Esophagus squamous epithelium (tissue), 5 donors: ENCODE results near the gene AIDA. TPM values are rescaled to one million over a fixed set of nuclear protein-coding genes. Genes with fewer than 3 reads are reported as not detected.

Experiments
- DNase-seq: peaks from one replicate; lab custom pipeline; 2025; lab: John Stamatoyannopoulos, UW
- H3K27ac ChIP-seq, 4 donors: fragments of 200-600 bp; sonication (generic); one replicate each; pipeline ENCODE4 v1.5.1; 2016 to 2019; ENCODE audit warnings: mild to moderate bottlenecking in 1 of 4
- H3K27me3 ChIP-seq, 4 donors: fragments of 200-600 bp; sonication (generic); 1 replicate in 3 of 4; 2 replicates in 1 of 4; pipeline versions ENCODE4 v1.5.1 to v1.6.0; 2017 to 2021; ENCODE audit warnings: antibody characterized with exemption in 1 of 4
- H3K36me3 ChIP-seq, 3 donors: fragments of 200-600 bp; sonication (generic); one replicate each; pipeline ENCODE4 v1.5.1; 2016 to 2019
- H3K4me1 ChIP-seq, 3 donors: fragments of 200-600 bp; sonication (generic); one replicate each; pipeline ENCODE4 v1.5.1; 2017 to 2019
- H3K4me3 ChIP-seq, 4 donors: fragments of 200-600 bp; sonication (generic); 1 replicate in 3 of 4; 2 replicates in 1 of 4; pipeline ENCODE4 v1.5.1; 2016 to 2019; ENCODE audit warnings: mild to moderate bottlenecking in 2 of 4, moderate library complexity in 1 of 4
- H3K9me3 ChIP-seq, 3 donors: fragments of 200-600 bp; sonication (generic); one replicate each; pipeline ENCODE4 v1.5.1; 2016 to 2019
- CTCF ChIP-seq, 6 experiments: fragments of 450-650 bp in 4 of 6; fragments of 200-600 bp in 2 of 6; sonication (generic) in 2 of 6; IDR thresholded peaks; one replicate each; pipeline ENCODE4 v1.5.1; 2016 to 2019; ENCODE audit warnings: antibody characterized with exemption in 6 of 6, mild to moderate bottlenecking in 4 of 6, moderate library complexity in 4 of 6
- POLR2A ChIP-seq, 4 donors: fragments of 450-650 bp; IDR thresholded peaks; one replicate each; pipeline ENCODE4 v1.6.1; 2017; ENCODE audit warnings: antibody characterized with exemption in 4 of 4, mild to moderate bottlenecking in 4 of 4, moderate library complexity in 3 of 4
- WGBS, 2 donors: methylation state at CpG; one replicate each; pipeline ENCODE4 v1.1.5; 2018; 5-methylcytosine and 5-hydroxymethylcytosine counted together
- intact Hi-C: fragments of 100-400 bp; cut with DNase I; formaldehyde crosslinking; loops from one replicate; pipeline ENCODE4 v1.15.0; 2022
- total RNA-seq, 4 donors: library from RNA; depleted of rRNA; stranded (reverse); fragments of >200 nt; gene quantifications; one replicate each; pipeline ENCODE4 v1.1.0, GENCODE V29; 2016
- donor health status: DM: yes; HTN: yes; CAD: no.

Gene AIDA
- total RNA-seq, 4 donors from 2014 or later, result 18.6 to 51.1 (median 31.7) TPM

- Histone ChIP-seq H3K27me3 (no peaks in the 10 kb centered on the region), H3K4me3 (no peak overlapping the region), H3K36me3 (peaks cover 0 to 49% (median 0%) of the 10 kb centered on the region in 3 donors), H3K27ac (no peak overlapping the region), H3K4me1 (peaks cover 0 to 5% (median 0%) of the 10 kb centered on the region in 3 donors), H3K9me3 (no peaks in the 10 kb centered on the region)
- no peak for TF ChIP-seq CTCF (IDR thresholded peaks at IDR 0.05)
- no peak for TF ChIP-seq POLR2A (IDR thresholded peaks at IDR 0.05)
- no peak for DNase-seq
- intact Hi-C loops, result no loop called here
- WGBS, 2 donors, result 93 to 96% methylated on average over 1 of the region's 1 CpG
Observed at GRCh38 chr1:222704260-222704659, 8.0 kb downstream of the AIDA start.

- no peaks in the 10 kb centered on the region for H3K4me1 ChIP-seq
- no peak overlapping the region for H3K27ac ChIP-seq
- 85 to 88% methylated on average over 4 of the region's 4 CpGs for WGBS, 2 donors
- intact Hi-C loops, result no loop called here
- H3K27me3 ChIP-seq, result no peaks in the 10 kb centered on the region
- DNase-seq, result no peak
- no peak for TF ChIP-seq CTCF (IDR thresholded peaks at IDR 0.05)
- no peak for TF ChIP-seq POLR2A (IDR thresholded peaks at IDR 0.05)
- H3K36me3 ChIP-seq, result peaks cover 0 to 57% (median 0%) of the 10 kb centered on the region in 3 donors
- no peaks in the 10 kb centered on the region for H3K9me3 ChIP-seq
- no peak overlapping the region for H3K4me3 ChIP-seq
Observed at GRCh38 chr1:222702210-222702609, 10.1 kb downstream of the AIDA start.

GRCh38 chr1:222697826-222698225 is 14.5 kb downstream of the AIDA start:
- Histone ChIP-seq H3K9me3 (no peaks in the 10 kb centered on the region), H3K4me3 (no peak overlapping the region), H3K27me3 (no peaks in the 10 kb centered on the region), H3K4me1 (no peaks in the 10 kb centered on the region), H3K27ac (no peak overlapping the region), H3K36me3 (peaks cover 0 to 55% (median 0%) of the 10 kb centered on the region in 3 donors)
- TF ChIP-seq CTCF (IDR thresholded peaks at IDR 0.05) (no peak), POLR2A (IDR thresholded peaks at IDR 0.05) (no peak)
- 87 to 88% methylated on average over 2 of the region's 2 CpGs for WGBS, 2 donors
- DNase-seq, result no peak
- intact Hi-C loops, result no loop called here

- H3K36me3 ChIP-seq, result peaks cover 0 to 55% (median 0%) of the 10 kb centered on the region in 3 donors
- WGBS, 2 donors, result 49 to 72% methylated on average over 2 of the region's 2 CpGs
- no peaks in the 10 kb centered on the region for H3K9me3 ChIP-seq
- intact Hi-C loops, result no loop called here
- TF ChIP-seq CTCF (IDR thresholded peaks at IDR 0.05) (no peak), POLR2A (IDR thresholded peaks at IDR 0.05) (no peak)
- no peak overlapping the region for H3K27ac ChIP-seq
- H3K27me3 ChIP-seq, result no peaks in the 10 kb centered on the region
- DNase-seq, result no peak
- no peak overlapping the region for H3K4me3 ChIP-seq
- H3K4me1 ChIP-seq, result no peaks in the 10 kb centered on the region
Observed at GRCh38 chr1:222697203-222697602, 15.1 kb downstream of the AIDA start.

GRCh38 chr1:222696741-222697140 is 15.6 kb downstream of the AIDA start:
- TF ChIP-seq POLR2A (IDR thresholded peaks at IDR 0.05), result no peak
- no peak for TF ChIP-seq CTCF (IDR thresholded peaks at IDR 0.05)
- H3K27me3 ChIP-seq, result no peaks in the 10 kb centered on the region
- intact Hi-C loops, result no loop called here
- no peak overlapping the region for H3K4me3 ChIP-seq
- no peak overlapping the region for H3K27ac ChIP-seq
- DNase-seq, result no peak
- WGBS, 2 donors, result 89 to 96% methylated on average over 8 of the region's 8 CpGs
- H3K4me1 ChIP-seq, result no peaks in the 10 kb centered on the region
- no peaks in the 10 kb centered on the region for H3K9me3 ChIP-seq
- H3K36me3 ChIP-seq, result peaks cover 0 to 54% (median 0%) of the 10 kb centered on the region in 3 donors
